ENCODE data around the gene PRAC2.

Gene PRAC2

GRCh38 chr17:48749621-48750553 is 26.9 kb downstream of the PRAC2 start:
- Histone ChIP-seq H2AFZ (ENCODE audit: low read length) (no peak overlapping the region), H3K4me1 (ENCODE audit: insufficient read depth, low read length, severe bottlenecking) (no peaks in the 10 kb centered on the region), H3K4me2 (ENCODE audit: low read length) (no peak overlapping the region), H3K36me3 (ENCODE audit: insufficient read depth, low read length) (no peaks in the 10 kb centered on the region), H3K4me3 (ENCODE audit: low read depth, low read length, poor library complexity, severe bottlenecking) (no peak overlapping the region), H3K9ac (ENCODE audit: low read length) (no peak overlapping the region), H3K79me2 (ENCODE audit: insufficient read depth, low read length) (no peaks in the 10 kb centered on the region), H3K27ac (ENCODE audit: low read depth, low read length, poor library complexity, severe bottlenecking) (no peak overlapping the region), H3K9me2 (ENCODE audit: low read depth, low read length) (no peaks in the 10 kb centered on the region), H3F3A (ENCODE audit: insufficient read depth, low read length) (no peaks in the 10 kb centered on the region), H4K20me1 (ENCODE audit: insufficient read depth, low read length) (no peaks in the 10 kb centered on the region), H3K27me3 (ENCODE audit: insufficient read depth, low read length) (peaks cover 4% of the 10 kb centered on the region; the same call in 1 of the 2 replicates), H3K9me3 (ENCODE audit: low read length) (no peaks in the 10 kb centered on the region)
- TF ChIP-seq, protein P1, sequence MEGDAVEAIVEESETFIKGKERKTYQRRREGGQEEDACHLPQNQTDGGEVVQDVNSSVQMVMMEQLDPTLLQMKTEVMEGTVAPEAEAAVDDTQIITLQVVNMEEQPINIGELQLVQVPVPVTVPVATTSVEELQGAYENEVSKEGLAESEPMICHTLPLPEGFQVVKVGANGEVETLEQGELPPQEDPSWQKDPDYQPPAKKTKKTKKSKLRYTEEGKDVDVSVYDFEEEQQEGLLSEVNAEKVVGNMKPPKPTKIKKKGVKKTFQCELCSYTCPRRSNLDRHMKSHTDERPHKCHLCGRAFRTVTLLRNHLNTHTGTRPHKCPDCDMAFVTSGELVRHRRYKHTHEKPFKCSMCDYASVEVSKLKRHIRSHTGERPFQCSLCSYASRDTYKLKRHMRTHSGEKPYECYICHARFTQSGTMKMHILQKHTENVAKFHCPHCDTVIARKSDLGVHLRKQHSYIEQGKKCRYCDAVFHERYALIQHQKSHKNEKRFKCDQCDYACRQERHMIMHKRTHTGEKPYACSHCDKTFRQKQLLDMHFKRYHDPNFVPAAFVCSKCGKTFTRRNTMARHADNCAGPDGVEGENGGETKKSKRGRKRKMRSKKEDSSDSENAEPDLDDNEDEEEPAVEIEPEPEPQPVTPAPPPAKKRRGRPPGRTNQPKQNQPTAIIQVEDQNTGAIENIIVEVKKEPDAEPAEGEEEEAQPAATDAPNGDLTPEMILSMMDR (IDR thresholded peaks at IDR 0.05; ENCODE audit: low read length): no peak
- no peak for TF ChIP-seq EZH2 (IDR thresholded peaks at IDR 0.05; ENCODE audit: borderline replicate concordance, low read length)

- TF ChIP-seq EZH2 (IDR thresholded peaks at IDR 0.05; ENCODE audit: borderline replicate concordance, low read length): no peak
- TF ChIP-seq, protein P1 (IDR thresholded peaks at IDR 0.05; ENCODE audit: low read length): no peak
- no peaks in the 10 kb centered on the region for H3K9me2 ChIP-seq (ENCODE audit: low read depth, low read length)
- no peaks in the 10 kb centered on the region for H3K36me3 ChIP-seq (ENCODE audit: insufficient read depth, low read length)
- H3F3A ChIP-seq (ENCODE audit: insufficient read depth, low read length): no peaks in the 10 kb centered on the region
- H3K4me2 ChIP-seq (ENCODE audit: low read length): no peak overlapping the region
- no peaks in the 10 kb centered on the region for H3K79me2 ChIP-seq (ENCODE audit: insufficient read depth, low read length)
- H3K4me3 ChIP-seq (ENCODE audit: low read depth, low read length, poor library complexity, severe bottlenecking): no peak overlapping the region
- H3K9ac ChIP-seq (ENCODE audit: low read length): no peak overlapping the region
- H4K20me1 ChIP-seq (ENCODE audit: insufficient read depth, low read length): no peaks in the 10 kb centered on the region; the same call in 1 of the 2 replicates
- H3K4me1 ChIP-seq (ENCODE audit: insufficient read depth, low read length, severe bottlenecking): no peaks in the 10 kb centered on the region
- H2AFZ ChIP-seq (ENCODE audit: low read length): no peak overlapping the region
- no peak overlapping the region for H3K27ac ChIP-seq (ENCODE audit: low read depth, low read length, poor library complexity, severe bottlenecking)
- no peaks in the 10 kb centered on the region for H3K9me3 ChIP-seq (ENCODE audit: low read length)
- H3K27me3 ChIP-seq (ENCODE audit: insufficient read depth, low read length): peaks cover 4% of the 10 kb centered on the region; the same call in 1 of the 2 replicates
These were observed 28.2 kb downstream of the PRAC2 start for GRCh38 chr17:48751172-48751571.

GRCh38 chr17:48751733-48752398 is 28.9 kb downstream of the PRAC2 start:
- no peaks in the 10 kb centered on the region; the same call in 1 of the 2 replicates for H4K20me1 ChIP-seq (ENCODE audit: insufficient read depth, low read length)
- no peaks in the 10 kb centered on the region for H3K9me2 ChIP-seq (ENCODE audit: low read depth, low read length)
- TF ChIP-seq, protein P1 (IDR thresholded peaks at IDR 0.05; ENCODE audit: low read length): no peak
- no peak for TF ChIP-seq EZH2 (IDR thresholded peaks at IDR 0.05; ENCODE audit: borderline replicate concordance, low read length)
- no peaks in the 10 kb centered on the region for H3K79me2 ChIP-seq (ENCODE audit: insufficient read depth, low read length)
- no peaks in the 10 kb centered on the region for H3K36me3 ChIP-seq (ENCODE audit: insufficient read depth, low read length)
- no peak overlapping the region for H3K9ac ChIP-seq (ENCODE audit: low read length)
- H3K27me3 ChIP-seq (ENCODE audit: insufficient read depth, low read length): peaks cover 4% of the 10 kb centered on the region; the same call in 1 of the 2 replicates
- H3K4me1 ChIP-seq (ENCODE audit: insufficient read depth, low read length, severe bottlenecking): no peaks in the 10 kb centered on the region
- no peak overlapping the region for H3K4me3 ChIP-seq (ENCODE audit: low read depth, low read length, poor library complexity, severe bottlenecking)
- H3K9me3 ChIP-seq (ENCODE audit: low read length): no peaks in the 10 kb centered on the region
- no peak overlapping the region for H3K4me2 ChIP-seq (ENCODE audit: low read length)
- H3K27ac ChIP-seq (ENCODE audit: low read depth, low read length, poor library complexity, severe bottlenecking): no peak overlapping the region
- H2AFZ ChIP-seq (ENCODE audit: low read length): no peak overlapping the region
- H3F3A ChIP-seq (ENCODE audit: insufficient read depth, low read length): no peaks in the 10 kb centered on the region

Measured in OCI-LY1 (cell line).